GM21447 (cell line): Measurements from ENCODE around the gene SCYL3.
A peak's percentile ranks its signal among the peaks of the same experiment; 100 is the strongest.

ENCODE experiments used
- ATAC-seq: cut with Tn5 transposase; IDR thresholded peaks from one replicate; pipeline ENCODE4 v1.9.1; 2021; ENCODE audit not compliant: unreplicated experiment

The SCYL3 gene

DNA sequence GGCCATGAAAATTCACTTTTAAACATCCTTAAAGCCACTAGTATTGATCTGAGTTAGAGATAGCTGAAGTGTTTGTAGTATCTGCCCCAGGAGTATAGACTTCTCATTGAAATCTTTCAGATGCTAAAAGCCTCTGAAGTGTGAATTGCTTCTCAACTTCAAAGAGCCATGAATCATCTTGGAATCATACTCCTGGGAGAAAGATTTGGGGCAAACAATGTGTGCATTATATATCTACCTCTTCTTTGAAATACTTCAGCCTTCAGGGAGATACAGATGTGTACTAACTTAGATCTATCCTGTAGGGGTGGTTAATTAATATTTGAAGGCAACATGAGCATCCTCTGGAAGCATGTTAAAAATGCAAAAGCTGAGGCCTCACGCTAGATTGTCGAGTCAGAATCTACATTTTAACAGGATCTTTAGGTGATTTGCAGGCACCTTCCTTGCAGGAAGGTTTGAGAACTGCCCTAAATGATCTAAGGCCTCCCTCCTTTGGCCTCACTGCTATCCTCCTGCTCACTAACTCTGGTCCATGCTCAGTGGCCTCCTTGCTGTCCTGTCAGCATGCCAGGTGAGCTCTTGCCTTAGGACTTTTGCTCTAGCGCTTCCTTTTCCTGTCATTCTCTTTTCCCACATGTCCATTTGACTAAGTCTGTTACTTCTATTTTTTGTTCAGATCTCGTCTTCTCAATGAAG lies 6.0 kb upstream of the SCYL3 start:
- ATAC-seq: no peak

DNA sequence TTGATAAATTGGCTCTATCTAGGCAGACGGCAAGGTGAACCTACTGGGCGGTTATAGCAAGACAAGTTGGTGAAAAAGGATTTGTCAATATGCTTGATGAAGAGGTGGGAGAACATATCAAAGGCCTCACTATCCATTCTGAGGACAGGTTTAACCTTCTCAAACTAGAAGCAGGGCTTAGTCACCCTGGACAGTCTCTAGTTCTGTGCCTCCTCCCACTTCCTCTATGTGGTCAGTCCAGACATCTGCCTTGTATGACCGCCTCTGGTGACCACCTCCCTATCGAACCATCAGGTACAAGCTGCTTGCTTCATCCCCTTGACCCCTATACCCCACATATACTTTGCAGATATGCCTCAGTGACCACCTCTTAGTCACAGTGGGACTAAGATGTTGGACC lies 2.3 kb upstream of the SCYL3 start:
- ATAC-seq: no peak

DNA sequence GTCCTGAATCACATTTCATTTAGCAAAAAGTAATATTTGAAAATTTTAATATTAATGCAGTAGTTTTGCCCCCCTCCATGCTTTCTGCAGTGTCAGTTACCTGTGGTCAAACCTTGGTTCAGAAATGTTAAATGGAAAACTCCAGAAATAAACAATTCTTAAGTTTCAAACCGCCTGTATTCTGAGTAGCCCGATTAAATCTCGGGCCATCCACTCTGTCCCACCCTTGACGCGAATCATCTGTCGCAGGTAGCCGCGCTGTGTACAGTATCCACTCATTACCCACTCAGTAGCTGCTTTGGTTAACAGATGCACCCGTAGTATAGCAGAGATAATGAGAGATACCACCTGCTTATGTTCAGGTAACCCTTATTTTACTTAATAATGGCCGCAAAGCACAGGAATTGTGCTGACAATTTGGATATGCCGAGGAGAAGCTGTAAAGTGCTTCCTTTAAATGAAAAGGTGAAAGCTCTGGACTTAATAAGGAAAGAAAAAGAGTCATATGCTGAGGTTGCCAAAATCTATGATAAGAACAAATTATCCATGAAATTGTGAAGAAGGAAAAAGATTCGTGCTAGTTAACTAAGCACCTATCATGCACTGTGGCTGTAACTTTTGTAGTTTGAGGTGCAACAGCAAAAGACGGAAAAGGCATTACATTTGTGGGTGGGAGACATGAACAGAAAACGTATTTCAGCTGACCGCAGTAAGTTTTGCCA lies 889 bp upstream of the SCYL3 start:
- ATAC-seq: no peak

DNA sequence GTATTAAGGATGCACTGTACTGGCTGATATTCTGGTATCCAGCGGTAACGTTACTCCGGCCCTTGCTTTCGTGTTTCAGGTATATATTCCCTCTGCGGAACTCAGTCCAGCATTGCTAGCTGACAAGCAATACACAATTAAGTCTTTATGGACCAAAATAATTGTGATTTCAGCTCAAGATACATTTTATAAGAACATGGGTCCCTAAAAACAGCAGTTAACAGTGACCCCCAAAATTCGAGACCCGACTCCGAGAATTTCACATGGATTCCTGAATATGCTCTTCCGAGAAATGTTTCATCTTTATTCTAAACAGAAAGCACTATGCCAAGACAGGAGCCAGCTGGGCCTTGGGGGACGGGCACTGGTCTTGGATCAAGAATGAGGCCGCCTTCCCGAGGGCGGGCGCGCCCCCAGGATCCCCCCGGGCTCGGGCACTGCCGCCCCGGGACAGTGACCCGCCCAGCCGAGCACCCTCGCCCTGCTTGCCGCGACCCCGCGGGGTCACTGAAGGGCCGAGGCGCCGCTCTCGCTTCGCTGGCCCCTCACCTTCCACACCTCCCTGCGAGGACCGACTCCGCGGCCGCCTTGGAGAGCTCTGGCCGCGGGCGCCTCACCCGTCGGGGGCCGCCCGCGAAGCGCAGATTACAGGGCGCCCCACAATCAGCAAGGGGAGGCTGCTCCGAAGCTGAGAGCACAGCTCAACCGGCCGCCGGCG lies 610 bp downstream of the SCYL3 start:
- peak; percentile 3 for ATAC-seq

DNA sequence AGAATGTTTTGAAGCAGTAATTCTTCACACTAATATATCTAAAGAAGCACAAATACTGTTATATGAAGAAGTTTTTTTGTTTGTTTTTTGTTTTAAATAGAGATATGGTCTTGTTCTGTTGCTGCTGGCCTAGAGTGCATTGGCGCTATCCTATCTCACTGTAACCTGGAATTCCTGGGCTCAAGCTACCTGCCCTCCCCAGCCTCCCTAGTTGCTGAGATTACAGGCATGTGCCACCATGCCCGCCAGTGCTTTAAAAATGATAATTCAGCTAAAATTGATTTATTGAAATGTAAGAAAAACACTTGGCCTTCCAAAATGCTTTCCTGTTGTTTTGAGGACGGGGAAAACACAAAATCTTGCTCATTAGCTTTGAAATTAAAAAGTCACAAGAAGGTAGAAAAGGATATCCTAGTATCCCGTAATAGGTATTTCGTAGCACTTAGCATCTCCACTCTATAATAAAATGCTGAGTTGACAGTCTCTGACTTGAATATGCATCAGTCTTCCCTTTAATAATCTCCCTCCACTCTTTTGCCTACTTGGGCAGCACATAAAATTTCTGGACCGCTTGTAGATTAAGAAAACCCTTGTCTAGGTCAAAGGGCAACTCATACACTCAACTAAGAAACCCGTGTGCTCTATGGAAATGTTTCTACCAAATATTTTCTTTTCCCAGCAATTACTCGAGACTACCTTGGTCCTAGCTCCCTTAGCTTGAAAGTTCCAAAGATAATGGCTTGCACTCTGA lies 1.3 kb downstream of the SCYL3 start:
- no peak for ATAC-seq

DNA sequence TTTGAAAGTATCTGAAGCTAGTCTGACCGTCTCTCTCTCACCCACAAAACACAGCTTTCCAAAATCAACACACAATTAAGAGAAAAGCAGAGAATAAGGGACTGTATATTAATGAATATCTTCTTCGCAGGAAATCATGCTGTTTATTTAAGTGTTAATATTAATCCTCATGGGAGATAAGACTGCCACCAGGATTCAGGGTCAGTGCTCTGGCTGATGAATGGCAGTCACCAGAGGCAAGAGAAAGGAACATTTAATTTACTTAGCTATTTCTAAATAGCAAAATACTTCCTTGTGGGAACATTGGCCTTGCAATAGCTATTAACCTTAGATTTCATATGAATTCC lies 2.2 kb downstream of the SCYL3 start:
- no peak for ATAC-seq

DNA sequence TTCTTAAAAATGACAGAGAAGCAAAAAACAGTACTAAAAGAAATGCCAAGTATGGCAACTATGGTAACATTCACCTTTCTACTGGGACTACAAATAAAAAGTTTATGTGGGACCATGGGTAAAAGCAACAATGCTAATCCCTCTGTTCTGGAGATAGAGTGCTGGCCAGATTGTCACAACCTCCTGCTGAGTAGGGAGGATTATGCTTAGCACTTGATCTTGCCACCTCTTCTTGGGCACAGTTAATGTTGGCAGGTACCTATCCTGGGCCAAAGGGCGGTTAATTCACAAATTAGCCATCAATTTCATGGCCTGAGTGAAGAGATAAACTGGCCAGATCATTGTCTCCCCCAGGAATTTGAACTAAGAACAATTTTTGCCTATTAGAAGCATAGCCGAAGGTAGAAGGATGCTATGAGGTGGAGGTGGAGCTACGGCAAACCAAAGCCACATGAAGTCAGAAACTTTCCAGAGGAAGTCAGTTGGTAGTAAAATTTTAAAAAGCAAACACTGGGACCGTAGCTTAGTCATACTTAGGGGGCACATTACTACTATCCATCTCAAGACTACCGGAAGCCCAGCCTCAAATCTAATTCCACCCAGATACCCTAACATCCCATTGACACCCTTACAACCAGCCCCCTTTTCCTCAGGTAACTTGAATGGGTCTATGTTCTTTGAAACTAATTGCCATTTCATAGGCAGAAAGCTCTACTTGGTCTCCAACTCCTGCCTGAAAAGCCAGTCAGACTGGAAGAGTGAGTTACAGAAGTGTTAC lies 2.7 kb downstream of the SCYL3 start:
- ATAC-seq: peak; percentile 26

DNA sequence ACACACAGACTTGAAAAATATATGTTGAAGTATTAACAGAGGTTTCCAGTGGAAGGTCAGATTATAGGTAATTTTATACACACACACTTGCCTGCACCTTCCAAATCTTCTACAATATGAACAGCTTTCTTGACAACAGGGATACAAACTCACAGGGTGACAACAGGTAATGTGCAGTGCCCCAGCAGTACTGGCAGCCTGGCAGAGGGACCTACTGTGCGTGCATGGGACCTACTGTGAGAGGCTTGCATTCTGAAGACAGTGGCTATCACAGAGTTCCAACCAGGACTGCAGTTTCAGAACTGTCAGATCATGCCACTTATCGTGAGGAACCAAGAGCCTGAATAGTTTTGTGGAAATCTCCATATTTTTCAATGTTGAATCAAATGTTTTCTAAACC lies 3.8 kb downstream of the SCYL3 start:
- ATAC-seq: no peak

DNA sequence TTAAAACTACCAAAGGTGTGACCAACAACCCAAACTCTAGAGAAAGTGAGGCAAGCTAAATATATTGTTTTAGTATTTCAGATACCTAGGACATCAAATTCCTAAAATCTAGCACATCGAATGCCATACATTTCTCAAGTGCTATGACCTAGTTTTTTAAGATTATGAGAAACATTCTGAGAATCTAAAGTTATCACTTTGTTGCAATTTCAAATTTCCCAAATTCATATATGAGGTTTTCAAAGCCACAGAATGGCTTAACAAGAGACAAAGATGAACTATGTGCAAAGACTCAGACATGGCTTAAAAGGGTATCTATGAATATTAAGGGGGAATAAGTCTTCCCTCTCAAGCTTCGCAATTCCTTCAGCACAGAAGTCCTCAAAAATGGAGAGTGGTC lies 6.8 kb downstream of the SCYL3 start:
- no peak for ATAC-seq

DNA sequence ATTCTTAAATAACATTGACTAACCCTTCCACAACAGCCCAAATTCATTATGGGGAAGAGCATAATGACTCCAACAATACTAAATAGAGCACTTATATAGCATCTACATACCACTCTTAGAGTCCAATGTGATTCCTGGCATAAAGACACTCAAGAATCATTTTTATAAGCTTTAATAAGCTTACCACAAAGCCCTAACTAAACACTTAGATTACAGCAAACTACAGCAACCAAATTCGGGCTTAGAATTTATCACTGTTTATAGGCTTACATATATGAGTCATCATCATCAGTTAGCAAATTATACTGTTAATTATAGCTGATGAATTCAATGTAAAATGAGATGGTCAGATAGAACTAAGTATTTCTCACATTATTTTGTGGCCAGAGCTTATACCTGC lies 7.3 kb downstream of the SCYL3 start:
- ATAC-seq: no peak

DNA sequence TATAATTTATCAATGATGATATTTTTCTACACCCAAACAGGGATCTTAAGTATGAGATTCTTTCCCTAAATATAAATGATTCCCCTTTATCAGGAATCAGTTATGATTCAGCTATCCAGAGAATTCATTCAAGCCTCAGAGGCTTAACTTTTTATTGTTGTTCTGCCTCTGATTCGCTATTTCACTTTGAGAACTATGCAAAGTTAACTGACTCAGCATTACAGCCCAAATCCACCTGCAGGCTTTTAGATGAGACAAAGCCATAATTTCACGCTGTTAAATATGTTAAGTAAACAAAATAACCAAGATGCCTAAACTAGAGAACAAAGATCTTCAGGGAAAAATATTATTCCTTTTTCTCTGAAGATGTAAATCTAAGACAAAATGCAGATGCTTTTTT lies 8.5 kb downstream of the SCYL3 start:
- no peak for ATAC-seq

DNA sequence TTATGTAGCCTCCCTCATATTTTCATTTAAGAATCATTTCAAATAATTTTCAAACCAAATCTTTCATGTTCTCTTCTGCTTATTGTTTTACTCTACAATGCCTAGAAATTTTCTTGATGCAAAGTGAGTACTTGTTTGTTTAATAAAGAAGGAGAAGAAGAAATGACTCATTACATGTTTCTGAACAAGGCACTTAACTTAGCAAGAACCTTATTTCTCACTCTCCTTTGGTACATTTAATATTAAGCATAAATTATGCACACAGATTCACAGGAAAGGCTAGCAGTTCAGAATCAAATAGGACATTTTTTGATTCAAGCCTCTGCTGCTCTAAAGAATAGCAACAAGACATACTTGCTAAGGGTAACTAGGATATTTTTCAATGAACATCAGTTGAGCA lies 9.1 kb downstream of the SCYL3 start:
- ATAC-seq: no peak

DNA sequence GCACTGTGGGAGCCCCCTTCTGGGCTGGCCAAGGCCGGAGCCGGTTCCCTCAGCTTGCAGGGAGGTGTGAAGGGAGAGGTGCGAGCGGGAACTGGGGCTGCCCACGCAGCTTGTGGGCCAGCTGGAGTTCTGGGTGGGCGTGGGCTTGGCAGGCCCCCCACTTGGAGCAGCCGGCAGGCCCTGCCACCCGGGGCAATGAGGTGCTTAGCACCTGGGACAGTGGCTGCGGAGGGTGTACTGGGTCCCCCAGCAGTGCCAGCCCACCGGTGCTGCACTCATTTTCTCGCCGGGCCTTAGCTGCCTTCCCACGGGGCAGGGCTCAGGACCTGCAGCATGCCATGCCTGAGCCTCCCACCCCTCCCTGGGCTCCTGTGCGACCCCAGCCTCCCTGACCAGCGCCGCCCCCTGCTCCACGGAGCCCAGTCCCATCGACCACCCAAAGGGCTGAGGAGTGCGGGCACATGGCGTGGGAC lies 11.6 kb downstream of the SCYL3 start:
- no peak for ATAC-seq

DNA sequence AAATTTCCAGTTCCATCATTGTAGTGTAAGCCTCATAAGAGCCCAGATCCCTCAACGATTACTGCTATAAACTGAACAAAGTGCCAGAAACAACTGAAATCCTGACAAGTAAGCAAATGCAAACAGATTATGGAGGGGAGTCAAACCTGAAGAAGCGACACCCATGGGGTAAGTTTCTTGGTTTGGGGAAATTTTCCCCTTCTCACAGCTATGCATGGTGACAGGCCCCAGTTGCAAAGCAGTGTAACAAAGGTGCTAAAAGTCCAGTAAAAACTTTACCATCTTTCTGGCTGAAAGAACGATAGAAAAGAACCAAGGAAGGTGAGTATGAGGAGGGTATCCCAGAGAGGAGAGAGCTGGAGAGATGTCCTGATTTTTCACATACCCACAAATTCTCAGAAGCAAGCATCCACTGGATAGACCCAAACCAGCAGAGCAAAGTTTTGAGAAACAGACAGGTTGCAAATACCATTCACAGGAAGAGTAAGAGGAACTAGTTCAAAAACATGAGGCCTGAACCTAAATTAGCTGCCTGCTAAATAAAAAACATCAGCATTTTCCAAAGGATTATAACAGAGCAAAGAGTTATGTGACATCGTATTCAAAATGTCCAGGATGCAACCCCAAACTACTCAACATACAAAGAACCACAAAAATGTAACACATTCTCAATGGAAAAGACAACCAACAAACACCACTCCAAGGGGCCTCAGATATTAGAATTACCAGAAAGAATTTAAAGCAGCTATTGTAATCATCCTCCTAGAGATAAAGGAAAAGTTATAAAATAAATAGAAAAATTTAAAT lies 14.5 kb downstream of the SCYL3 start:
- no peak for ATAC-seq

DNA sequence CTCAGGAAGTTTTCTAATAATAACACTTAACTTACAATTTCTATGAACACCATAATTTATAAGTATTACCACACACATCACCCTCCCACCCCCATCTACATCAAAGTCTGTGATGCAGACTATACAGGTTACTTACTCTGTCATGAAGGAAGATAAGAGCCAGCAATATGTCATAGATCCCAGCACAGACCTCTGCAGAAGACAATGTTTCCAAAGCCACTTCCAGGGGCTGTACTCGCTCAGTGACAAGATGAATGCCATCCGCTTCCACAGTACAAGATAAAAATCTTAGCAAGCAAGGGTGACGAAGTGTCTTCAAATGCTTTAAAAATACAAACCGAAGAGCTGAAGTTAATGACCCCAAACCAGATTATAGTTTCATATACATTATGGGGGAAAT lies 15.2 kb downstream of the SCYL3 start:
- no peak for ATAC-seq

DNA sequence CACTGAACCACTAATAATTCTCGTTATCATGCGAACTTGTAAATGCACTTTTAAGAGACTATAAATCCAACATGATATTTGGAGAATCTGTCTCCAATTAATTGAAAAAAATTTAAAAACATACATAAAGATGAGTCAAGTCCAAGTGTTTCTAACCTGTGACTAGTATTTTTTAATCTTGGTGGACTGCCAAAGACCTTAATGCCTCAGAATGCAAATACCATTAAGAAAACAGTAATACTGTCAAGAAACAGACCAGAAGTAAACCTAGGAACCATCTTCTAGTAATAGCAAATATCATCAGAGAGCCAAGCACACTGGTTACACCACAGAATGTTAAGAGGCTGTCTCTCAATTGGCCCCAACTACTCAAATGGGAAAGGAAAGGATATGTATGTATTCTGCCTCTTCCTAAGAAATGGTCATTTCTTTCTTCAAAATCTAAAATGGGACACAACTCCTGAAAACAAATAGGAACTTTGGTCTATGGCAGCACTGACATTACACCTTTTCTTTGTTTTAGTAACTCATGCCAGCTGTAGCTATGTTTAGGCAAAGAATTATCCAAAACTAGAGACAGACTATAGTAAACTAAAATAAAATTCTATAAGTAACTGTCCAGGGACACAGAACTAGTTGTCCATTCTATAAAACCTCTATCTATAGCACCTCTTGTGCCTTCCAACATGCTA lies 15.8 kb downstream of the SCYL3 start:
- no peak for ATAC-seq

DNA sequence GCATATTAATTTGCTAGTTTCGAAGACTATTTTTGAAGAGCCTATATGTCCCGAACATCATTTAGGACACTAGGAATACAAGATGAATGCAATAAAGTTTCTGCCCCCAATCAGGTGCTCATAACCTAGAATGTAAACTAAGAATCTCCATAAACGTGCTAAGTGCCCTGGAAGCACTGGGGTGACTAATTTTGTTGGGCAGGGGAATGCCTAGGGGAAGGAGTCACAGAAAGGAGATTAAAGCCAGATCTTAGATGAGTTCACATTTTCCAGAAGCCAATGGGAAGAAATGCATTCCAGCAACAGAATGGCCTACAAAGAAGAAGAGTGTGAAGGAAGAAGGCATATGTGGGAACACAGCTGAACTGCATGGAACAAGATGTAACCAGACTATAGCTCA lies 19.5 kb downstream of the SCYL3 start:
- ATAC-seq: no peak

DNA sequence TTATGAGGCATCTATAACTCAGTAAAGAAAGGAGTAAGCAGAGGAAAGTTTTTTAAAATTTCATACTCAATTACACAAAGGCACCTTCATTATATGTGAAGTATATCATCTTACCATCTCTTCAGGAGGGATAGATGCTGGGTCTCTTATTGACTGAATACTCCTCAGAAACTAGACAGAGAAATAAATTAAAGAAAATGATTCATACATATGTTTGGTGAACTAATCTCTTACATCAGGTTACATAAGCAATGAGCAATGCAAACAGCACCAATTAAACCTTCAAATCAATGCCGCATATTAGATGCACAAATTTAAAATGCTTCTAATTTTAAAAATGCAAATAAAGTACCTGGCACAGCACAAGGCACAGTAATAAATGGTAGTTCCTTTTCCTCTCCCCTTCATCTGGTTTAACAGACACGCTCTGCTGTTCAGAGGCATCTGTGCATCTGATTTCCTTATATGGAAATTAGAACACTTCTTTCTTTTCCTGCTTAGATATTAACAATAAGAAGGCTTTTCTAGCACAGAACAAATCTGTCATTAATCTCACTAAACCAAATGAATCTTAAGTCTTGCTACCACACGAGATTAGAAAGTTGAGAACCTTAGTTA lies 20.0 kb downstream of the SCYL3 start:
- no peak for ATAC-seq

DNA sequence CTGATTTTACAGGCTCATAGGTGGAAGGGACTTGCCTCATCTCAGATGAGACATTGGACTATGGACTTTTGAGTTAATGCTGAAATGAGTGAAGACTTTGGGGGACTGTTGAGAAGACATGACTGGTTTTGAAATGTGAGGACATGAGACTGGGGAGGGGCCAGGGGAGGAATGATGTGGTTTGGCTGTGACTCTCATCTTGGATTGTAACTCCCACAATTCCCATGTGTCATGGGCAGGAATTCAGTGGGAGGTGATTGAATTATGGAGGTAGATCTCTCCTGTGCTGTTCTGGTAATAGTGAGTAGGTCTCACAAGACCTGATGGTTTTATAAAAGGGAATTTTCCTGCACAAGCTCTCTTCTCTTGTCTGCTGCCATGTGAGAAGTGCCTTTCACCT lies 20.8 kb downstream of the SCYL3 start:
- no peak for ATAC-seq
